Stimulated activated naive CD8-positive, alpha-beta T cell treated with anti-CD3 and anti-CD28 coated beads, Interleukin-15, amount 100 ng/mL, for 72 hours (primary cell): Measurements from ENCODE around the gene SYT5.

ENCODE experiments used
- ATAC-seq: fragments of 150-1000 bp; cut with Tn5 transposase; 2 replicates; pipeline ENCODE4 v1.10.0; 2021; ENCODE audit warnings: mild to moderate bottlenecking, moderate library complexity
- DNase-seq, 2 donors: peaks; one replicate each; pipeline ENCODE4 v3.0.0; 2021 to 2022
- H3K27ac Mint-ChIP-seq, 2 donors: one replicate each; pipeline ENCODE4 v1.8.0; 2022; ENCODE audit warnings: mild to moderate bottlenecking in 2 of 2, mixed read lengths in 2 of 2, moderate library complexity in 2 of 2
- H3K27me3 Mint-ChIP-seq: one replicate; pipeline ENCODE4 v1.8.0; 2022; ENCODE audit warnings: mixed read lengths
- H3K4me1 Mint-ChIP-seq: one replicate; pipeline ENCODE4 v1.8.0; 2022; ENCODE audit warnings: mild to moderate bottlenecking, mixed read lengths
- H3K4me3 Mint-ChIP-seq, 2 donors: one replicate each; pipeline ENCODE4 v1.8.0; 2022; ENCODE audit warnings: mild to moderate bottlenecking in 2 of 2, mixed read lengths in 2 of 2, moderate library complexity in 1 of 2
- H3K9me3 Mint-ChIP-seq, 2 donors: one replicate each; pipeline ENCODE4 v1.8.0; 2022; ENCODE audit warnings: mixed read lengths in 2 of 2

SYT5 gene

GRCh38 chr19:55146705-55147273 is 33.3 kb downstream of the SYT5 start:
- DNase-seq (no peak), ATAC-seq (peak; percentile 38)
- H3K27ac Mint-ChIP-seq, result no peak overlapping the region
- peak overlapping the region in 1 of 2 donors; percentile 24 for H3K4me3 Mint-ChIP-seq
- H3K9me3 Mint-ChIP-seq, result peaks cover 5 to 6% of the 10 kb centered on the region in 2 donors
- peaks cover 11% of the 10 kb centered on the region for H3K4me1 Mint-ChIP-seq
- peaks cover 81% of the 10 kb centered on the region for H3K27me3 Mint-ChIP-seq

GRCh38 chr19:55146078-55146704 is 33.9 kb downstream of the SYT5 start:
- peak; percentile 25 for ATAC-seq

GRCh38 chr19:55145232-55145631 is 34.9 kb downstream of the SYT5 start:
- DNase-seq, result no peak
- Mint-ChIP-seq H3K27me3 (peaks cover 87% of the 10 kb centered on the region), H3K4me3 (no peak overlapping the region), H3K27ac (no peak overlapping the region), H3K4me1 (peaks cover 14% of the 10 kb centered on the region), H3K9me3 (no peaks in the 10 kb centered on the region)
- ATAC-seq, result no peak

More at GRCh38 chr19:55146078-55146704, 33.9 kb downstream of the SYT5 start:
- peaks cover 0 to under 1% of the 10 kb centered on the region in 2 donors for H3K9me3 Mint-ChIP-seq
- H3K27ac Mint-ChIP-seq, result no peak overlapping the region
- peaks cover 87% of the 10 kb centered on the region for H3K27me3 Mint-ChIP-seq
- H3K4me1 Mint-ChIP-seq, result peaks cover 10% of the 10 kb centered on the region
- no peak for DNase-seq
- H3K4me3 Mint-ChIP-seq, result peak overlapping the region in 1 of 2 donors; percentile 33

- no peak overlapping the region for H3K27ac Mint-ChIP-seq
- H3K4me3 Mint-ChIP-seq, result peak overlapping the region in 1 of 2 donors; percentile 15
- ATAC-seq (no peak), DNase-seq (no peak)
- H3K4me1 Mint-ChIP-seq, result peaks cover 14% of the 10 kb centered on the region
- peaks cover 77% of the 10 kb centered on the region for H3K27me3 Mint-ChIP-seq
- H3K9me3 Mint-ChIP-seq, result no peaks in the 10 kb centered on the region
Measured at GRCh38 chr19:55141696-55142095, 38.4 kb downstream of the SYT5 start.

GRCh38 chr19:55137915-55138314 is 42.2 kb downstream of the SYT5 start:
- Mint-ChIP-seq H3K27me3 (peaks cover 73% of the 10 kb centered on the region), H3K9me3 (no peaks in the 10 kb centered on the region), H3K4me1 (peaks cover 7% of the 10 kb centered on the region), H3K4me3 (no peak overlapping the region), H3K27ac (no peak overlapping the region)
- no peak for ATAC-seq
- DNase-seq, result no peak

- Mint-ChIP-seq H3K27me3 (peaks cover 72% of the 10 kb centered on the region), H3K27ac (no peak overlapping the region), H3K4me3 (no peak overlapping the region), H3K4me1 (peaks cover 11% of the 10 kb centered on the region), H3K9me3 (no peaks in the 10 kb centered on the region)
- DNase-seq, result no peak
- ATAC-seq, result no peak
Measured at GRCh38 chr19:55136399-55137102, 43.5 kb downstream of the SYT5 start.

GRCh38 chr19:55134736-55135135 is 45.4 kb downstream of the SYT5 start:
- ATAC-seq, result no peak
- Mint-ChIP-seq H3K9me3 (no peaks in the 10 kb centered on the region), H3K4me1 (peaks cover 5% of the 10 kb centered on the region), H3K27ac (no peak overlapping the region), H3K27me3 (peaks cover 68% of the 10 kb centered on the region), H3K4me3 (no peak overlapping the region)
- DNase-seq, result no peak

- Mint-ChIP-seq H3K4me1 (peaks cover 5% of the 10 kb centered on the region), H3K9me3 (no peaks in the 10 kb centered on the region), H3K27me3 (peaks cover 69% of the 10 kb centered on the region), H3K27ac (no peak overlapping the region), H3K4me3 (no peak overlapping the region)
- DNase-seq (no peak), ATAC-seq (no peak)
Measured at GRCh38 chr19:55133639-55134444, 46.2 kb downstream of the SYT5 start.

- H3K4me1 Mint-ChIP-seq, result peaks cover 5% of the 10 kb centered on the region
- peaks cover 67% of the 10 kb centered on the region for H3K27me3 Mint-ChIP-seq
- no peak overlapping the region for H3K27ac Mint-ChIP-seq
- ATAC-seq (no peak), DNase-seq (no peak)
- H3K4me3 Mint-ChIP-seq, result no peak overlapping the region
- H3K9me3 Mint-ChIP-seq, result no peaks in the 10 kb centered on the region
Measured at GRCh38 chr19:55132453-55133129, 47.5 kb downstream of the SYT5 start.

GRCh38 chr19:55131421-55131820 is 48.7 kb downstream of the SYT5 start:
- no peak for DNase-seq
- Mint-ChIP-seq H3K4me3 (no peak overlapping the region), H3K4me1 (peaks cover 5% of the 10 kb centered on the region), H3K27me3 (peaks cover 74% of the 10 kb centered on the region), H3K9me3 (no peaks in the 10 kb centered on the region), H3K27ac (no peak overlapping the region)
- no peak for ATAC-seq
